Activated naive CD4-positive, alpha-beta T cell treated with anti-CD3 and anti-CD28 coated beads, Interleukin-2, amount 50 U/mL, for 24 hours (primary cell): Measurements from ENCODE around the gene SF3A1.
"Not testable (repeated sequence)": the region's sequence is repeated elsewhere in the genome, so short reads cannot be mapped to it uniquely, and the experiment has no call there.

ENCODE experiments used
- H3K27ac Mint-ChIP-seq: one replicate; pipeline ENCODE4 v1.8.0; 2021; ENCODE audit warnings: mild to moderate bottlenecking, mixed read lengths
- H3K27me3 Mint-ChIP-seq: one replicate; pipeline ENCODE4 v1.8.0; 2021; ENCODE audit warnings: mixed read lengths
- H3K36me3 Mint-ChIP-seq: one replicate; pipeline ENCODE4 v1.8.0; 2021; ENCODE audit warnings: mixed read lengths
- H3K4me1 Mint-ChIP-seq: one replicate; pipeline ENCODE4 v1.8.0; 2021; ENCODE audit warnings: mixed read lengths
- H3K4me3 Mint-ChIP-seq: one replicate; pipeline ENCODE4 v1.8.0; 2021; ENCODE audit warnings: mild to moderate bottlenecking, mixed read lengths
- H3K9me3 Mint-ChIP-seq: one replicate; pipeline ENCODE4 v1.8.0; 2021; ENCODE audit warnings: mixed read lengths

The SF3A1 gene

DNA sequence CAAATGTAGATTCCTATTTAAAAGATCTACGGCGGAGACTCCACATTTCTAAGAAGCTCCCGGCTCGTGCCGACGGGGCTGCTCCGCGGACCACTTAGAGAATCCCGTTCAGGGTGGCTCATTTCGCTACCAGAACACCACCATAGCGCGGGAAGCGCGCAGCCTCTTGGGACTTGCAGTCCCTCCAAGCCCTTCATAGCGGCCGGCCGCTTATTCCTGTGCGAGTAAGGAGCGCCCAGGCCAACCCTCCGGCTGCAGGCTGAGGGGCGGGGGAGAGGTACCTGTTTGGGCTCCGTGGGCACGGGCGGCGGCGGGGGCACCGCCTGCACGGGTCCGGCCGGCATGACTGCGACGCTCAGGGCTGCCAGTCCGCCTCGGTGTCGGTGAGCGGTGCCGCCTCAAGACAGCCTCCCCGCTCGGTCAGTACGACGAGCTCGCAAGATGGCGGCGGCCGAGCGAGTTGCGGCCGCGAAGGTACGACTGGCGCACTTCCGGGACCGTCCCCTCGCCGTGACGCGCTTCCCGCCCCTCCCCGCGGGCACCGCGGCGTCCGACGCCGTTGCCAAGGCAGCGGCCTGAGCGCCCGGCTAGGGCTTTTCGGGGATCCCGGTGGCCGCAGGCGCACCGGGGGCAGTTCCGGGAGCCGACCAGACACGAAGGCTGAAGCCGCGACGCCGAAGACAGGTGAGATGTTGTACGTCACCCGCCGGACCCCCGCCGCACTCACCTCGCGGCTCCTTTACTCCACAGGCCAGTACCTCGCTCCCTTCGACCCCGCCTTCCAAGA lies at the start of gene SF3A1, which contains the start of gene CCDC157:
TSS of gene SF3A1 (minus strand) at position 446 of the 787 bp plus-strand sequence. CDS start at position 344, 102 bp downstream.
TSS of gene CCDC157 (plus strand) at position 559 of the 787 bp plus-strand sequence. CDS start 8,994 bp downstream, outside the sequence.
- Mint-ChIP-seq H3K36me3 (peaks cover 11% of the 10 kb centered on the region), H3K9me3 (no peaks in the 10 kb centered on the region), H3K4me1 (peaks cover 53% of the 10 kb centered on the region)

DNA sequence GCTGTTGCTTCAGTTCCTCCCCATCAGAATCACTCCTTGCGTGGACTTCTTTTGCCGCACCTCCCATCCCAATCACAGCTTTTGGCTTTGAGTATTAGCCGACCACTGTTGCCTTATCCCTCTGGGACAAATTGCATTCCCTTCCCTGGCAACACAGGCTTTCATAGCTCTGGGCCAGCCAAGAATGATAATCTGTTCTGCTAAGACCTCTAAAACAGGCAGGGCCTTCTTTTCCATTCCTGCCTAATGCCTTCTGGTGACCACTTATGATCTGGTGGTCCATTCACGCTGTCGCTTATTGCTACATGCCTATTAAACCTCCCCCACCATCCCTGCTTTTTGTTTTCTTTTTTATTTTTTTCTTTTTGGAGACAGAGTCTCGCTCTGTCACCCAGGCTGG lies 49.7 kb upstream of the SF3A1 start:
- Mint-ChIP-seq H3K27me3 (no peaks in the 10 kb centered on the region), H3K36me3 (peaks cover 9% of the 10 kb centered on the region), H3K27ac (no peak overlapping the region), H3K4me1 (peaks cover 13% of the 10 kb centered on the region), H3K9me3 (no peaks in the 10 kb centered on the region), H3K4me3 (no peak overlapping the region)

More for the DNA sequence above, at the start of gene SF3A1, which contains the start of gene CCDC157:
- Mint-ChIP-seq H3K4me3 (peak within 1 kb of the TSS; percentile 94), H3K27ac (peak within 1 kb of the TSS; percentile 95), H3K27me3 (no peaks in the 10 kb centered on the region)

- Mint-ChIP-seq H3K9me3 (no peaks in the 10 kb centered on the region), H3K27ac (no peak overlapping the region), H3K27me3 (no peaks in the 10 kb centered on the region), H3K36me3 (peaks cover 9% of the 10 kb centered on the region), H3K4me1 (peaks cover 9% of the 10 kb centered on the region), H3K4me3 (no peak overlapping the region)
These were observed 49.0 kb upstream of the SF3A1 start for GRCh38 chr22:30405731-30406130.

DNA sequence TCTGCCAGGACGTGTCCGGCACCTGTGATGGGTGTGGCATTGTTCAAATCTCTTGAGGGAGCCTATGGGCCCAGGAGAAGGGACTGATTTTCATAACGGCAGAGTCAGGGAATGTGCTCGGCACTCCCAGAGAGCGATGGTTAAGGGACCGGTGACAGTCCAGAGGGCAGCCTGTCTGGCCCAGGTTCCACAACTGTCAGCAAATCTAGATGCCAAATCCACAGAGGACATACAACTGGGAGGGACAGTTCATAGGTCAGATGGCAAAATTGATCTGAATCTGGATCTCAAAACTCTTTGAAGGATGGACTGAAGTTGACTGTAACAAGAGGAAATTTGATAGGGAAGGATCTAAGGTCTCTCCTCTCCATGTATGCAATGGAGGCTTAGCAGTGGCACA lies 47.6 kb upstream of the SF3A1 start:
- H3K4me3 Mint-ChIP-seq: no peak overlapping the region
- peak overlapping the region; percentile 47 for H3K27ac Mint-ChIP-seq
- H3K36me3 Mint-ChIP-seq: peaks cover 7% of the 10 kb centered on the region
- H3K9me3 Mint-ChIP-seq: no peaks in the 10 kb centered on the region
- peaks cover 9% of the 10 kb centered on the region for H3K4me1 Mint-ChIP-seq
- H3K27me3 Mint-ChIP-seq: no peaks in the 10 kb centered on the region

DNA sequence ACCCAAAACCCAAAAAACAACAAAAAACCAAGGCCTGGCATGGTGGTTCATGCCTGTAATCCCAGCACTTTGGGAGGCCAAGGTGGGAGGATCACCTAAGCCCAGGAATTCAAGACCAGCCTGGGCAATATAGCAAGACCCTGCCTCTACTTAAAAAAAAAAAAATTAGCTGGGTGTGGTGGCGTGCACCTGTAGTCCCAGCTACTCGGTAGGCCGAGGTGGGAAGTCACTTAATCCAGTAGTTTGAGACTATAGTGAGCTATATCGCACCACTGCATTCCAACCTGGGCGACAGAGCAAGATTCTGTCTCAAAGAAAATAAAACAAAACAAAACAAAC lies 46.0 kb upstream of the SF3A1 start:
- H3K4me3 Mint-ChIP-seq, H3K27me3 Mint-ChIP-seq, H3K36me3 Mint-ChIP-seq, H3K9me3 Mint-ChIP-seq: not testable (repeated sequence)
- Mint-ChIP-seq H3K27ac (peak overlapping the region; percentile 68), H3K4me1 (peaks cover 21% of the 10 kb centered on the region)

GRCh38 chr22:30402028-30402765 lies 45.5 kb upstream of the SF3A1 start:
- Mint-ChIP-seq H3K9me3 (no peaks in the 10 kb centered on the region), H3K27me3 (no peaks in the 10 kb centered on the region), H3K4me3 (no peak overlapping the region), H3K36me3 (peaks cover 5% of the 10 kb centered on the region), H3K4me1 (peaks cover 24% of the 10 kb centered on the region), H3K27ac (no peak overlapping the region)

DNA sequence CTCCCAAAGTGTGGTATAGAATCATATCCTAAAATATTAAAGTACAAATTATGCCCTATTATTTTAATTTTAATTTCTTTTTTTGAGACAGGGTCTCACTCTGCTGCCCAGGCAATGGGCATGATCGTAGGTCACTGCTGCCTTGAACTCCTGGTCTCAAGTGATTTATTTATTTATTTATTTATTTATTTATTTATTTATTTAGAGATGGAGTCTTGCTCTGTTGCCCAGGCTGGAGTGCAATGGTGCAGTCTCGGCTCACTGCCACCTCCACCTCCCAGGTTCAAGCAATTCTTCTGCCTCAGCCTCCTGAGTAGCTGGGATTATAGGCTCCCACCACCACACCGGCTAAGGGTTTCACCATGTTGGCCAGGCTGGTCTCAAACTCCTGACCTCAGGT lies 44.3 kb upstream of the SF3A1 start:
- not testable (repeated sequence) for H3K27ac Mint-ChIP-seq, H3K9me3 Mint-ChIP-seq, H3K4me3 Mint-ChIP-seq, H3K27me3 Mint-ChIP-seq, H3K36me3 Mint-ChIP-seq
- H3K4me1 Mint-ChIP-seq: peaks cover 32% of the 10 kb centered on the region

- peaks cover 36% of the 10 kb centered on the region for H3K4me1 Mint-ChIP-seq
- H3K9me3 Mint-ChIP-seq: no peaks in the 10 kb centered on the region
- peaks cover 2% of the 10 kb centered on the region for H3K36me3 Mint-ChIP-seq
- H3K4me3 Mint-ChIP-seq: no peak overlapping the region
- peak overlapping the region; percentile 30 for H3K27ac Mint-ChIP-seq
- H3K27me3 Mint-ChIP-seq: no peaks in the 10 kb centered on the region
These were observed 43.5 kb upstream of the SF3A1 start for GRCh38 chr22:30400159-30400558.

- Mint-ChIP-seq H3K27ac (no peak overlapping the region), H3K9me3 (no peaks in the 10 kb centered on the region), H3K27me3 (no peaks in the 10 kb centered on the region), H3K4me1 (peaks cover 41% of the 10 kb centered on the region), H3K36me3 (peaks cover 2% of the 10 kb centered on the region), H3K4me3 (no peak overlapping the region)
These were observed 43.0 kb upstream of the SF3A1 start for GRCh38 chr22:30399718-30400117.

- Mint-ChIP-seq H3K36me3 (peaks cover 2% of the 10 kb centered on the region), H3K9me3 (no peaks in the 10 kb centered on the region), H3K4me1 (peaks cover 43% of the 10 kb centered on the region), H3K27ac (peak overlapping the region; percentile 93), H3K4me3 (peak overlapping the region; percentile 84), H3K27me3 (no peaks in the 10 kb centered on the region)
These were observed 42.3 kb upstream of the SF3A1 start for GRCh38 chr22:30398685-30399680.

DNA sequence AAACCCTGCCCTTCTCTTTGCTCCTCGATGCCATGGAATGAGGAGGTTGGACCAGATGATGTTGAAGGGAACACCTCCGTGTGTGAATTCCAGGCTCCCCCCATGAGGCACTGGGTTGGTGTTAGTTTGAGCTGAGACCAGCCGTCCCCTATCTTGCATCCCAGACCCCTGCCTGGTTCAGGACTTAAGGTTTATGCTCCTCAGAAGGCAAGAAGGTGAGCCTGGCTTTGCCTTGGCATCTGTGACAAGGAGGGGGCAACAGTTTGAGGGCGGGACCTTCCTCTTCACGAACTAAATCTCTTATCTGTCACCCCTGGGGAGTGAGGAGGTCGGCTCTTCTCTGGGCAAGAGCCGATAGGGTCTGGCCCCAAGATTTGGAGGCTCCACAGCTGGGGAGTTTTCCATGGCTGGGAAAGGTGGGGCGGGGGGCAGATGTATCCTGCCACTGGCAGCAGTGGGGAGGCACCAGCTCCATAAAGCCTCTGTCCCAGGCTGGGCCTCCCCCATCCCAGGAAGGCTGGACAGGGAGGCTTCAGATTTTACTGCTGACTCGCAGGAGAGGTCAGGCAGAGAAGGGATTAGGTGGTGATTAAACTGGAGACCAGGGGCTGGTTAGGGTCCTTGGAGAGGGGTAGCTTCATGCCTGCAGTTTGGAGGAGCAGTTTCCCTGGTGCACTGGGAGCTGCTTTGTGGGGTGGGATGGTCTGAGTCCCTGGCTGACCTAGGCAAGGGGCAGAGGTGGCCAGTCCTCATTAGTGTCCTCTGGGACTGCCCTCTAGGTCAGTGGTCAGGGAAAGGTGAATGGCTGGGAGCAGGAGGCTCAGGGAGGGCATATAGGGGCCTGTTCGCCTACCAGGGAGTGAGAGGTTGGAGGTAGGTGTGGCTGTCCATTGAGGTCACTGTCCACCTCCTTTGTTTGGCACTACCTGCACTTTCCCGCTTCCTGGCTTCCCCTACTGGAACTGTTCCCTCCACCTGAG lies 41.3 kb upstream of the SF3A1 start:
- H3K9me3 Mint-ChIP-seq: no peaks in the 10 kb centered on the region
- no peaks in the 10 kb centered on the region for H3K27me3 Mint-ChIP-seq
- H3K4me3 Mint-ChIP-seq: peak overlapping the region; percentile 84
- peaks cover 2% of the 10 kb centered on the region for H3K36me3 Mint-ChIP-seq
- peak overlapping the region; percentile 78 for H3K27ac Mint-ChIP-seq
- H3K4me1 Mint-ChIP-seq: peaks cover 47% of the 10 kb centered on the region

GRCh38 chr22:30396871-30397655 lies 40.4 kb upstream of the SF3A1 start, which contains the start of gene SEC14L2:
SEC14L2 (plus strand) TSS chr22:30397018; CDS start chr22:30397117, 99 bp downstream.
- Mint-ChIP-seq H3K36me3 (peaks cover 2% of the 10 kb centered on the region), H3K4me1 (peaks cover 55% of the 10 kb centered on the region), H3K4me3 (peak within 1 kb of the TSS; percentile 90), H3K9me3 (no peaks in the 10 kb centered on the region), H3K27me3 (no peaks in the 10 kb centered on the region), H3K27ac (peak within 1 kb of the TSS; percentile 78)

GRCh38 chr22:30393885-30394284 lies 37.2 kb upstream of the SF3A1 start:
- peaks cover 61% of the 10 kb centered on the region for H3K4me1 Mint-ChIP-seq
- no peak overlapping the region for H3K4me3 Mint-ChIP-seq
- peak overlapping the region; percentile 8 for H3K27ac Mint-ChIP-seq

DNA sequence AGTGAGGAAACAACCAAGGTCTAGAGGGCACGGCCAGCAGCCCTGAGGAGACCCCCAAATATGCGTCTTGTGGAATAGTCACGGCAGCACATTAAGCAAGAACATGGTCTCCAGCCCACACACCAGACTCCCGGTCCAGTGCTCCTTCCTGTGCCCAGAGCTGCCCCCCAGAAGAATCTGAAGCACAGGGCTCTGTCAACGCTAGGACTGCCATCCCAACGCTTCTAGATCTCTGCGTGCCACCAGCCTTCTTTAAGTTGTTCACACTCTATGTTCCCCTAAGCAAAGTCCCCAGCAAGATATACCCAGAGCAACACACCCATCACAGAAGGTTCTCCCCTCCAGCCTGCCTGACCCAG lies 36.6 kb upstream of the SF3A1 start:
- no peaks in the 10 kb centered on the region for H3K27me3 Mint-ChIP-seq
- H3K27ac Mint-ChIP-seq: no peak overlapping the region
- H3K4me1 Mint-ChIP-seq: peaks cover 55% of the 10 kb centered on the region
- no peaks in the 10 kb centered on the region for H3K9me3 Mint-ChIP-seq
- H3K4me3 Mint-ChIP-seq: no peak overlapping the region
- no peaks in the 10 kb centered on the region for H3K36me3 Mint-ChIP-seq

More at GRCh38 chr22:30393885-30394284, 37.2 kb upstream of the SF3A1 start:
- Mint-ChIP-seq H3K9me3 (no peaks in the 10 kb centered on the region), H3K36me3 (no peaks in the 10 kb centered on the region), H3K27me3 (no peaks in the 10 kb centered on the region)
